Measurements from ENCODE around the gene PPP6R2. TPM values are rescaled to one million over a fixed set of nuclear protein-coding genes. Genes with fewer than 3 reads are reported as not detected.

PPP6R2 gene
- total RNA-seq, 1 experiment from 2014 or later: 42.6 TPM

DNA sequence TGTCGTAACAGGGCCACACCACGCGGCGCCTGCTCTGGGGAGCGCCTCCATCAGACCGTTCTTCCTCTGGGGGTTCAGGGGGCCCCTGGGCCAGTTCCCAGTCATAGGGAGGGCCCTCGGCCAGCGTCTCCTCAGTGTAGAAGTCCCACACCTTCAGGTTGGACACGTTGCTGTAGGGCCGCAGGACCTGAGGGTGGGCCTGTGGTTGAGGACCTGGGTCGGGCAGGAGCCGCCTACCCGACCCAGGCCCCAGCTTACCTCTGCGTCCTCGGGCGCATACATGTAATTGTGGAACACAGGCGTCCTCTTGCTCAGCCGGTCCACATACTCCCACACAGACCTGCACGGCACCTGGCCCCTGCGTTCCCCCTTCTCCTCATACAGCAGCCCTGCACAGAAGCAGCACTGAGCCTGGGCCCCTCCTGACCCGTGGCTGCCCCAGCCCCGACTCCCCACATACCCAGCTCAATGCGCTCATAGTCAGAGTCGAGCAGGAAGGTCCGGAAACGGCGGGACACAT is 111.5 kb downstream of the PPP6R2 start:
- H2BK20ac ChIP-seq (ENCODE audit: low read depth, low read length, poor library complexity, severe bottlenecking): no peak overlapping the region
- H3K23ac ChIP-seq (ENCODE audit: insufficient read length, low read depth, low read length): no peak overlapping the region
- Mint-ChIP-seq H3K9me3 (no peaks in the 10 kb centered on the region; a peak in 1 of 5 replicates), H3K4me3 (no peak overlapping the region), H3K4me1 (no peaks in the 10 kb centered on the region), H3K27me3 (ENCODE audit: low read depth) (no peaks in the 10 kb centered on the region), H3K27ac (no peak overlapping the region; a peak in 1 of 7 replicates), H3K36me3 (ENCODE audit: insufficient read depth in 1 of 3, low read depth in 3 of 3) (peaks cover 25 to 71% (median 70%) of the 10 kb centered on the region in 3 experiments; a peak in 6 of 7 replicates)
- TF ChIP-seq, protein P1, sequence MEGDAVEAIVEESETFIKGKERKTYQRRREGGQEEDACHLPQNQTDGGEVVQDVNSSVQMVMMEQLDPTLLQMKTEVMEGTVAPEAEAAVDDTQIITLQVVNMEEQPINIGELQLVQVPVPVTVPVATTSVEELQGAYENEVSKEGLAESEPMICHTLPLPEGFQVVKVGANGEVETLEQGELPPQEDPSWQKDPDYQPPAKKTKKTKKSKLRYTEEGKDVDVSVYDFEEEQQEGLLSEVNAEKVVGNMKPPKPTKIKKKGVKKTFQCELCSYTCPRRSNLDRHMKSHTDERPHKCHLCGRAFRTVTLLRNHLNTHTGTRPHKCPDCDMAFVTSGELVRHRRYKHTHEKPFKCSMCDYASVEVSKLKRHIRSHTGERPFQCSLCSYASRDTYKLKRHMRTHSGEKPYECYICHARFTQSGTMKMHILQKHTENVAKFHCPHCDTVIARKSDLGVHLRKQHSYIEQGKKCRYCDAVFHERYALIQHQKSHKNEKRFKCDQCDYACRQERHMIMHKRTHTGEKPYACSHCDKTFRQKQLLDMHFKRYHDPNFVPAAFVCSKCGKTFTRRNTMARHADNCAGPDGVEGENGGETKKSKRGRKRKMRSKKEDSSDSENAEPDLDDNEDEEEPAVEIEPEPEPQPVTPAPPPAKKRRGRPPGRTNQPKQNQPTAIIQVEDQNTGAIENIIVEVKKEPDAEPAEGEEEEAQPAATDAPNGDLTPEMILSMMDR (conservative IDR thresholded peaks at IDR 0.05): no peak
- DNase-seq: no peak
- H4K91ac ChIP-seq (ENCODE audit: insufficient read length, low read depth, low read length): no peak overlapping the region
- H4K5ac ChIP-seq (ENCODE audit: insufficient read length, low read depth, low read length): no peak overlapping the region
- no peak overlapping the region for H3K56ac ChIP-seq (ENCODE audit: insufficient read length, low read depth, low read length)
- H3K14ac ChIP-seq (ENCODE audit: insufficient read depth, low read length): no peak overlapping the region
- no peaks in the 10 kb centered on the region for H3K23me2 ChIP-seq (ENCODE audit: insufficient read length, low read depth, low read length, poor library complexity, severe bottlenecking)
- H3K4me2 ChIP-seq (ENCODE audit: insufficient read depth, insufficient read length, low read length): no peak overlapping the region
- no peak overlapping the region for H3K9ac ChIP-seq (ENCODE audit: extremely low read depth, insufficient read length, low read length)
- no peaks in the 10 kb centered on the region for H3K9me3 ChIP-seq (ENCODE audit: control insufficient read depth, low read depth, low read length)
- WGBS (ENCODE audit: extremely low coverage, insufficient read length, low lambda C conversion rate): no CpG with 5 or more reads among the region's 27 CpGs
- no peak overlapping the region for H2BK5ac ChIP-seq (ENCODE audit: insufficient read length, low read length)
- H4K8ac ChIP-seq (replicated peaks; ENCODE audit: insufficient read length, low read depth, low read length): no peak overlapping the region
- no peak overlapping the region for H2AK5ac ChIP-seq (ENCODE audit: insufficient read length, low read length)
- H3T11ph ChIP-seq (ENCODE audit: low read length): no peak overlapping the region
- H3K79me2 ChIP-seq (ENCODE audit: insufficient read depth, low read length): no peaks in the 10 kb centered on the region
- H3K4me1 ChIP-seq (ENCODE audit: insufficient read depth, low read length): no peaks in the 10 kb centered on the region
- no peak overlapping the region for H2AFZ ChIP-seq (ENCODE audit: low read length)
- no peaks in the 10 kb centered on the region for H3K79me1 ChIP-seq (ENCODE audit: insufficient read depth, low read depth, low read length, poor library complexity, severe bottlenecking)
- H3K18ac ChIP-seq (ENCODE audit: insufficient read length, low read depth, low read length): no peak overlapping the region
- H3K4ac ChIP-seq (ENCODE audit: low read depth, low read length): no peak overlapping the region
- no peak overlapping the region for H3K27ac ChIP-seq (ENCODE audit: insufficient read length, low read depth, low read length)
- H2BK120ac ChIP-seq (ENCODE audit: low read depth, low read length, poor library complexity, severe bottlenecking): no peak overlapping the region
- peaks cover 5% of the 10 kb centered on the region for H4K20me1 ChIP-seq (ENCODE audit: control insufficient read depth, insufficient read depth, insufficient read length)
- H2BK12ac ChIP-seq (ENCODE audit: insufficient read length, low read depth, low read length): no peak overlapping the region
- H2BK15ac ChIP-seq (ENCODE audit: low read depth, low read length): no peak overlapping the region
- no peaks in the 10 kb centered on the region for H3K27me3 ChIP-seq (ENCODE audit: insufficient read depth, low read length)

Measured in H9 (cell line).